Suprapubic skin (tissue), 4 donors: ENCODE data around the gene ZNF653. TPM values are rescaled to one million over a fixed set of nuclear protein-coding genes. Genes with fewer than 3 reads are reported as not detected.

Experiments used
- DNase-seq, 2 donors: peaks; one replicate each; pipeline ENCODE4 v3.0.0-alpha.2; 2019; ENCODE audit warnings: low spot score in 2 of 2
- H3K27ac ChIP-seq: fragments of 200-600 bp; sonication (generic); one replicate; pipeline ENCODE4 v1.5.1; 2019
- H3K27me3 ChIP-seq: fragments of 200-600 bp; sonication (generic); one replicate; pipeline ENCODE4 v1.5.1; 2019
- H3K36me3 ChIP-seq: fragments of 200-600 bp; sonication (generic); one replicate; pipeline ENCODE4 v1.5.1; 2019
- H3K4me1 ChIP-seq: fragments of 200-600 bp; sonication (generic); one replicate; pipeline ENCODE4 v1.5.1; 2019
- H3K4me3 ChIP-seq: fragments of 200-600 bp; sonication (generic); one replicate; pipeline ENCODE4 v1.5.1; 2019; ENCODE audit warnings: mild to moderate bottlenecking
- H3K9me3 ChIP-seq: fragments of 200-600 bp; sonication (generic); one replicate; pipeline ENCODE4 v1.5.1; 2019
- CTCF ChIP-seq, 2 donors: fragments of 200-600 bp in 1 of 2; fragments of 450-650 bp in 1 of 2; sonication (generic) in 1 of 2; IDR thresholded peaks; one replicate each; pipeline ENCODE4 v1.5.1; 2016 to 2019; ENCODE audit warnings: antibody characterized with exemption in 2 of 2, mild to moderate bottlenecking in 1 of 2, moderate library complexity in 1 of 2
- EP300 ChIP-seq: sonication (generic); formaldehyde crosslinking; IDR thresholded peaks from one replicate; pipeline ENCODE4 v1.6.1; 2017; ENCODE audit warnings: antibody characterized with exemption
- POLR2A ChIP-seq, 2 donors: fragments of 450-650 bp; IDR thresholded peaks; one replicate each; pipeline ENCODE4 v1.6.1; 2017; ENCODE audit warnings: antibody characterized with exemption in 2 of 2, mild to moderate bottlenecking in 2 of 2, moderate library complexity in 2 of 2
- POLR2AphosphoS5 ChIP-seq, 3 donors: sonication (generic); formaldehyde crosslinking; IDR thresholded peaks; one replicate each; pipeline ENCODE4 v1.6.1; 2017; ENCODE audit warnings: antibody characterized with exemption in 3 of 3
- WGBS: methylation state at CpG from one replicate; pipeline ENCODE4 v1.1.5; 2018; 5-methylcytosine and 5-hydroxymethylcytosine counted together
- total RNA-seq, 4 donors: library from RNA; depleted of rRNA; stranded (reverse); fragments of >200 nt; gene quantifications; one replicate each; pipeline ENCODE4 v1.1.0, GENCODE V29; 2016

The ZNF653 gene
- total RNA-seq, 4 donors from 2014 or later: 10.1 to 19.1 (median 11.8) TPM

GRCh38 chr19:11495885-11496284 is 9.8 kb downstream of the ZNF653 start:
- H3K4me1 ChIP-seq: no peaks in the 10 kb centered on the region

GRCh38 chr19:11495481-11495880 is 10.2 kb downstream of the ZNF653 start:
- DNase-seq: no peak
- Histone ChIP-seq H3K9me3 (no peaks in the 10 kb centered on the region), H3K36me3 (peaks cover 54% of the 10 kb centered on the region), H3K27me3 (no peaks in the 10 kb centered on the region), H3K27ac (no peak overlapping the region), H3K4me1 (no peaks in the 10 kb centered on the region), H3K4me3 (no peak overlapping the region)
- 79% methylated on average over 8 of the region's 10 CpGs for WGBS
- no peak for TF ChIP-seq EP300
- no peak for TF ChIP-seq POLR2A (IDR thresholded peaks at IDR 0.05)
- TF ChIP-seq POLR2AphosphoS5 (IDR thresholded peaks at IDR 0.05): no peak
- no peak for TF ChIP-seq CTCF (IDR thresholded peaks at IDR 0.05)

More at GRCh38 chr19:11495885-11496284, 9.8 kb downstream of the ZNF653 start:
- H3K4me3 ChIP-seq: no peak overlapping the region
- no peak for TF ChIP-seq POLR2A (IDR thresholded peaks at IDR 0.05)
- no peak for TF ChIP-seq CTCF (IDR thresholded peaks at IDR 0.05)
- TF ChIP-seq POLR2AphosphoS5 (IDR thresholded peaks at IDR 0.05): no peak
- TF ChIP-seq EP300: no peak
- 94% methylated on average over 16 of the region's 22 CpGs for WGBS
- H3K27me3 ChIP-seq: no peaks in the 10 kb centered on the region
- H3K9me3 ChIP-seq: no peaks in the 10 kb centered on the region
- DNase-seq: no peak
- peaks cover 50% of the 10 kb centered on the region for H3K36me3 ChIP-seq
- H3K27ac ChIP-seq: no peak overlapping the region

- peaks cover 55% of the 10 kb centered on the region for H3K36me3 ChIP-seq
- TF ChIP-seq POLR2A (IDR thresholded peaks at IDR 0.05) (no peak), POLR2AphosphoS5 (IDR thresholded peaks at IDR 0.05) (no peak), CTCF (IDR thresholded peaks at IDR 0.05) (no peak), EP300 (no peak)
- no peaks in the 10 kb centered on the region for H3K4me1 ChIP-seq
- H3K27ac ChIP-seq: no peak overlapping the region
- no peak for DNase-seq
- 93% methylated on average over 26 of the region's 27 CpGs for WGBS
- H3K4me3 ChIP-seq: no peak overlapping the region
- no peaks in the 10 kb centered on the region for H3K9me3 ChIP-seq
- no peaks in the 10 kb centered on the region for H3K27me3 ChIP-seq
Observed at GRCh38 chr19:11494634-11495285, 10.9 kb downstream of the ZNF653 start.

- TF ChIP-seq POLR2A (IDR thresholded peaks at IDR 0.05) (no peak), CTCF (IDR thresholded peaks at IDR 0.05) (no peak), POLR2AphosphoS5 (IDR thresholded peaks at IDR 0.05) (no peak), EP300 (no peak)
- DNase-seq: no peak
- H3K4me1 ChIP-seq: no peaks in the 10 kb centered on the region
- 98% methylated on average over 7 of the region's 7 CpGs for WGBS
- no peak overlapping the region for H3K27ac ChIP-seq
- peaks cover 48% of the 10 kb centered on the region for H3K36me3 ChIP-seq
- no peaks in the 10 kb centered on the region for H3K9me3 ChIP-seq
- no peak overlapping the region for H3K4me3 ChIP-seq
- peaks cover 2% of the 10 kb centered on the region for H3K27me3 ChIP-seq
Observed at GRCh38 chr19:11489378-11489777, 16.3 kb downstream of the ZNF653 start.

GRCh38 chr19:11486661-11487503 is 18.8 kb downstream of the ZNF653 start:
- Histone ChIP-seq H3K9me3 (no peaks in the 10 kb centered on the region), H3K4me1 (peaks cover 18% of the 10 kb centered on the region), H3K27ac (no peak overlapping the region), H3K4me3 (no peak overlapping the region), H3K27me3 (peaks cover 23% of the 10 kb centered on the region), H3K36me3 (peaks cover 42% of the 10 kb centered on the region)
- DNase-seq: no peak
- 77% methylated on average over 27 of the region's 45 CpGs for WGBS
- TF ChIP-seq POLR2A (IDR thresholded peaks at IDR 0.05): no peak
- no peak for TF ChIP-seq POLR2AphosphoS5 (IDR thresholded peaks at IDR 0.05)
- TF ChIP-seq CTCF (IDR thresholded peaks at IDR 0.05): no peak
- no peak for TF ChIP-seq EP300
